GM23248 (cell line): Measurements from ENCODE around the gene MYO7B.
"Not testable (repeated sequence)": the region's sequence is repeated elsewhere in the genome, so short reads cannot be mapped to it uniquely, and the experiment has no call there.

ENCODE experiments used
- EZH2 ChIP-seq: fragments of 200-600 bp; sonication (generic); IDR thresholded peaks from 2 replicates; pipeline ENCODE4 v1.6.1; 2018; ENCODE audit warnings: antibody characterized with exemption, mild to moderate bottlenecking; ENCODE audit not compliant: insufficient read depth, poor library complexity, severe bottlenecking
- EZH2phosphoT487 ChIP-seq: fragments of 200-600 bp; sonication (generic); IDR thresholded peaks from 2 replicates; pipeline ENCODE4 v1.6.1; 2018; ENCODE audit warnings: antibody characterized with exemption, moderate library complexity, mild to moderate bottlenecking, low read depth; ENCODE audit not compliant: insufficient read depth

DNA sequence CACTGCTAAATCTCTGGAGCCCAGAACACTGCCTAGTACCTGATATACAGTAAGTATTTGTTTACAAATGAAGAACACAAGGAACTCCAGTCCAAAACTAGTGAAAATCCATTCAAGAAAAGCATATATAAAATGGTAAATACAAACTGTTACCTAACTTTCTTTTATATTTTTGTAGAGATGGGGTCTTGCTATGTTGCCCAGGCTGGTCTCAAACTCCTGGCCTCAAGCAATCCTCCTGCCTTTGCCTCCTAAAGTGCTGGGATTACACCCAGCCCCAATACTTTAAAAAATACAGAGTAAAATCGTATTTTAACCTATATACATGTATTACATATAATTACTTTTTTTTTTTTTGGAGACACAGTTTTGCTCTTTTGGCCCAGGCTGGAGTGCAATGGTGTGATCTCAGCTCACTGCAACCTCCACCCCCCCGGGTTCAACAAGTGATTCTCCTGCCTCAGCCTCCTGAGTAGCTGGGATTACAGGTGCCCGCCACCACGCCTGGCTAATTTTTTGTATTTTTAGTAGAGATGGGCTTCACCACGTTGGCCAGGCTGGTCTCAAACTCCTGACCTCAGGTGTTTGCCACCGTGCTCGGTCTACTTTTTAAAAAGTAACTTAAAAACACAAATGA lies 11.2 kb upstream of the MYO7B start:
- TF ChIP-seq EZH2, EZH2phosphoT487: not testable (repeated sequence)
